Measurements from ENCODE around the gene GABRR1. TPM values are rescaled to one million over a fixed set of nuclear protein-coding genes. Genes with fewer than 3 reads are reported as not detected.

GABRR1 gene
- total RNA-seq, 1 experiment from 2014 or later = not detected

GRCh38 chr6:89254569-89254968, 37.4 kb upstream of the GABRR1 start:
- BruUV-seq (replicated peaks) = no TSS peak
- Histone ChIP-seq H4K20me1 (ENCODE audit: insufficient read depth) (no peaks in the 10 kb centered on the region), H3K36me3 (ENCODE audit: control insufficient read depth in 1 of 2, insufficient read depth in 2 of 2, low read length in 2 of 2) (no peaks in the 10 kb centered on the region), H3K4me1 (ENCODE audit: control insufficient read depth in 1 of 2, insufficient read depth in 2 of 2, low read length in 2 of 2) (no peaks in the 10 kb centered on the region), H3K4me2 (ENCODE audit: low read length) (no peak overlapping the region), H3K9me3 (ENCODE audit: control insufficient read depth in 1 of 2, insufficient read depth in 1 of 2, low read depth in 1 of 2, low read length in 2 of 2) (no peaks in the 10 kb centered on the region), H2AFZ (ENCODE audit: low read depth, low read length, poor library complexity, severe bottlenecking) (no peak overlapping the region), H3K79me2 (ENCODE audit: insufficient read depth, low read length) (no peaks in the 10 kb centered on the region), H3K27me3 (ENCODE audit: insufficient read depth, low read length) (no peaks in the 10 kb centered on the region), H3K27ac (ENCODE audit: low read depth, low read length) (no peak overlapping the region), H3K9ac (ENCODE audit: low read length) (no peak overlapping the region), H3K9me2 (ENCODE audit: insufficient read depth) (no peaks in the 10 kb centered on the region), H3K4me3 (replicated peaks in 1 of 2; ENCODE audit: low read depth in 1 of 2, low read length in 2 of 2) (no peak overlapping the region)
- POLR2A ChIA-PET = no interaction called here
- RAD21 ChIA-PET (ENCODE audit: low non-redundant PET in 1 of 2, low total read pairs in 2 of 2, uncharacterized antibody in 2 of 2, unreplicated experiment in 2 of 2) = no interaction called here
- DNase-seq (ENCODE audit: low read depth, low spot score) (no peak), ATAC-seq (no peak)
- CTCF ChIA-PET = interaction anchor here (0.9 kb wide), 1 partner anchor 13 kb away, joined by 3 read pairs; no protein-coding TSS in a partner anchor
- intact Hi-C loops (cut with micrococcal nuclease) = no loop called here
- TF ChIP-seq POLR2AphosphoS5 (IDR thresholded peaks at IDR 0.05; ENCODE audit: low read depth, low read length) (no peak), ATF3 (IDR thresholded peaks at IDR 0.05) (no peak), JUND (IDR thresholded peaks at IDR 0.05) (0 out of 2 replicates have a peak, but pooled peaks have one; percentile 13), FOSL1 (IDR thresholded peaks at IDR 0.05; ENCODE audit: low read depth) (peak; percentile 21; the same call in 1 of the 2 replicates)

- Histone ChIP-seq H3K9me2 (ENCODE audit: insufficient read depth) (no peaks in the 10 kb centered on the region), H3K36me3 (ENCODE audit: control insufficient read depth in 1 of 2, insufficient read depth in 2 of 2, low read length in 2 of 2) (no peaks in the 10 kb centered on the region), H3K79me2 (ENCODE audit: insufficient read depth, low read length) (no peaks in the 10 kb centered on the region), H3K27me3 (ENCODE audit: insufficient read depth, low read length) (no peaks in the 10 kb centered on the region), H4K20me1 (ENCODE audit: insufficient read depth) (no peaks in the 10 kb centered on the region), H3K4me3 (replicated peaks in 1 of 2; ENCODE audit: low read depth in 1 of 2, low read length in 2 of 2) (no peak overlapping the region), H2AFZ (ENCODE audit: low read depth, low read length, poor library complexity, severe bottlenecking) (no peak overlapping the region), H3K4me2 (ENCODE audit: low read length) (no peak overlapping the region), H3K27ac (ENCODE audit: low read depth, low read length) (no peak overlapping the region), H3K9me3 (ENCODE audit: control insufficient read depth in 1 of 2, insufficient read depth in 1 of 2, low read depth in 1 of 2, low read length in 2 of 2) (no peaks in the 10 kb centered on the region), H3K9ac (ENCODE audit: low read length) (no peak overlapping the region), H3K4me1 (ENCODE audit: control insufficient read depth in 1 of 2, insufficient read depth in 2 of 2, low read length in 2 of 2) (no peaks in the 10 kb centered on the region)
- ChIA-PET CTCF (no interaction called here), RAD21 (ENCODE audit: low non-redundant PET in 1 of 2, low total read pairs in 2 of 2, uncharacterized antibody in 2 of 2, unreplicated experiment in 2 of 2) (interaction anchor here in 1 of 2 experiments (1.5 kb wide), 1 partner anchor 270 kb away, joined by 3 read pairs; no protein-coding TSS in a partner anchor), POLR2A (no interaction called here)
- no peak for TF ChIP-seq EZH2phosphoT487 (IDR thresholded peaks at IDR 0.05; ENCODE audit: borderline replicate concordance)
- TF ChIP-seq YY1 (IDR thresholded peaks at IDR 0.05; ENCODE audit: extremely low read depth, insufficient replicate concordance, low read depth, low read length) = no peak
- TF ChIP-seq SIN3A (IDR thresholded peaks at IDR 0.05; ENCODE audit: low read depth) = no peak
- no peak for TF ChIP-seq CBX3 (IDR thresholded peaks at IDR 0.05; ENCODE audit: low read depth)
- no peak for TF ChIP-seq MAX (IDR thresholded peaks at IDR 0.05)
- TF ChIP-seq ATF3 (IDR thresholded peaks at IDR 0.05) = no peak
- no peak for TF ChIP-seq POLR2AphosphoS5 (IDR thresholded peaks at IDR 0.05; ENCODE audit: low read depth, low read length)
- no peak for TF ChIP-seq REST (IDR thresholded peaks at IDR 0.05; ENCODE audit: low read depth)
- TF ChIP-seq SP1 (IDR thresholded peaks at IDR 0.05; ENCODE audit: low read depth) = no peak
- TF ChIP-seq ELF1 (IDR thresholded peaks at IDR 0.05; ENCODE audit: borderline replicate concordance, low read depth) = no peak
- DNase-seq (ENCODE audit: low read depth, low spot score) = no peak
- intact Hi-C loops (cut with micrococcal nuclease) = no loop called here
- ATAC-seq = no peak
- no TSS peak for BruUV-seq (replicated peaks)
These were observed 35.7 kb upstream of the GABRR1 start for GRCh38 chr6:89252907-89253306.

All from HCT116 (cell line).